Measurements from ENCODE around the gene CA12.

CA12 gene

GRCh38 chr15:63384906-63385305, 3.3 kb upstream of the CA12 start:
- TF ChIP-seq, protein P1, sequence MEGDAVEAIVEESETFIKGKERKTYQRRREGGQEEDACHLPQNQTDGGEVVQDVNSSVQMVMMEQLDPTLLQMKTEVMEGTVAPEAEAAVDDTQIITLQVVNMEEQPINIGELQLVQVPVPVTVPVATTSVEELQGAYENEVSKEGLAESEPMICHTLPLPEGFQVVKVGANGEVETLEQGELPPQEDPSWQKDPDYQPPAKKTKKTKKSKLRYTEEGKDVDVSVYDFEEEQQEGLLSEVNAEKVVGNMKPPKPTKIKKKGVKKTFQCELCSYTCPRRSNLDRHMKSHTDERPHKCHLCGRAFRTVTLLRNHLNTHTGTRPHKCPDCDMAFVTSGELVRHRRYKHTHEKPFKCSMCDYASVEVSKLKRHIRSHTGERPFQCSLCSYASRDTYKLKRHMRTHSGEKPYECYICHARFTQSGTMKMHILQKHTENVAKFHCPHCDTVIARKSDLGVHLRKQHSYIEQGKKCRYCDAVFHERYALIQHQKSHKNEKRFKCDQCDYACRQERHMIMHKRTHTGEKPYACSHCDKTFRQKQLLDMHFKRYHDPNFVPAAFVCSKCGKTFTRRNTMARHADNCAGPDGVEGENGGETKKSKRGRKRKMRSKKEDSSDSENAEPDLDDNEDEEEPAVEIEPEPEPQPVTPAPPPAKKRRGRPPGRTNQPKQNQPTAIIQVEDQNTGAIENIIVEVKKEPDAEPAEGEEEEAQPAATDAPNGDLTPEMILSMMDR (IDR thresholded peaks at IDR 0.05; ENCODE audit: low read depth, low read length) = no peak
- DNase-seq (ENCODE audit: extremely low read depth, low read depth) = no peak

- TF ChIP-seq, protein P1 (IDR thresholded peaks at IDR 0.05; ENCODE audit: low read depth, low read length) = no peak
- no peak for DNase-seq (ENCODE audit: extremely low read depth, low read depth)
These were observed 1.5 kb upstream of the CA12 start for GRCh38 chr15:63382966-63383710.

DNA sequence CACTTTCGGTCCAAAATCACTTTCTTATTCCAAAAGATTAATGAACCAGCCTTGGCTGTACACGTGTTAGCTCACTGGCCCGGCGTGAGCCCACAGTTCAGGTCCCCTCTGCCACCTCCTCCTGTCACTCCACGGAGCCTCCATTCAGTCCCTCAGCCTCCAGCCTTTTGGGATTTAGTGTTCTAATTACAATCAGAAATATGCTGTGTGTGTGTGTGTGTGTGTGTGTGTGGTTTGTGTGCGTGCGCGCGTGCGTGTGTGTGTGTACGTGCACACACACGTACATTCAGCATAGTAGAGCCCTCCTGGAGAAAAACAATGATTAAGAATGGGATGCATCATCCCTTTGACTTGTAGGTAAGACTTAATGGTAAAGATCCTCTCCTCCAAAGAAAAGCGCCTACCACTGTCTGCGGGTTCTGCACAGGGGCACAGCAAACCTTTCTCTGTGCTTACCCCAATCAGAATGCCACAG, 801 bp downstream of the CA12 start:
- TF ChIP-seq, protein P1 (IDR thresholded peaks at IDR 0.05; ENCODE audit: low read depth, low read length) = no peak

GRCh38 chr15:63380151-63380807, 1.4 kb downstream of the CA12 start:
- no peak for DNase-seq (ENCODE audit: extremely low read depth, low read depth)
- TF ChIP-seq, protein P1 (IDR thresholded peaks at IDR 0.05; ENCODE audit: low read depth, low read length) = no peak

More for the DNA sequence above, 801 bp downstream of the CA12 start:
- DNase-seq (ENCODE audit: extremely low read depth, low read depth) = no peak

DNA sequence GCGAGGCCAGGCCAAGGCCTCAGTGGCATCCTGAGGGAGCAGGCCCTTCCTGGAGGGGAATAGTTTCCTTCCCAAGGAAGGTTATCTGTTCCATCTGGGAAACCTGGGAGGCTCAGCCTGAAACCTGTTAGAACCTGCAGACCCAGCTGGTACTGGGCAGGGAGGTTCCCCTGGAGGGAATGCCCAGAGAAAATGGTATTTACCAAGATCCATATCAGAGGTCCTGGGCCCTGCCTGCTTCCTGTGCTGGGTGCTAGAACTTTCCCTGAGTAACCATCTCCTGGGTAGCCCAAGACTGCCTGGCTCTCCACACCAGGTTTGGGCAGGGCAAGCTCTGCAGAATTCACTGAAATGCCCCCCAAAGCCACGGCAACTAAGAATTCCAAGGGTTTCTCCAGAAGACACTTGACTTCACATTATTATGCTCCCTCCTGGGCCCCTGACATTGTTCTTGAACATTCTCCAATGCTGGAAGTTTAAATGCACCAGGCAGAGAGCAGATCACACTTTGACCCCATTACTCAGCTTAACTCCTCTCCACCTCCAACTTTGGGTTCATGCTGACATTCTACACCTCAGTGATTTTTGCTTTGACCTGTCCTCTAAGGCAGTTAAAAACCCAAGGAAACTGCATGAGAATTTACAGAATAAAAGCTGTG, 2.0 kb downstream of the CA12 start:
- TF ChIP-seq, protein P1 (IDR thresholded peaks at IDR 0.05; ENCODE audit: low read depth, low read length) = no peak

DNA sequence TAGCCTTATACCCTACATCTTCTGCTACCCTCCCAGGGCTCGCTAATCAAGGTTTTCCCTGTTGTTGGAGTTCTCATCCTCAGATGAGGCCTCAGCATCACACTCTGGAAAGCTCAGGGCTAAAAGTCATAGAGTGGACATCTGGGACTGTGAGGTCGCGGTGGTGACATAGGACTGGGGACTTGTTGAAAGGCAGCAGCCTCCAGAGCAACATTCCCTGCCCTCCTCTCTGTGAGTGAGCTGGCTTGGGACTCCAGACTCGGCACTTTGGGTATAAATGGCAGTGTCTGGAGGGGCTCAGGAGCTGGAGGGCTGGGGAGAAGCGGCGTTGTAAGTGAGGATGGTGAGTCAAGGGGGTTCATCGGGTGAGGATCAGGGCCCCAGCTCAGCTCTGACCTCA, 2.7 kb downstream of the CA12 start:
- no peak for DNase-seq (ENCODE audit: extremely low read depth, low read depth)
- TF ChIP-seq, protein P1 (IDR thresholded peaks at IDR 0.05; ENCODE audit: low read depth, low read length) = no peak

More for the DNA sequence above, 2.0 kb downstream of the CA12 start:
- DNase-seq (ENCODE audit: extremely low read depth, low read depth) = no peak

Measured in AG09319 (cell line).